AG09309 (cell line): ENCODE results near the gene CHMP3.

Experiments used
- DNase-seq: peaks from one replicate; pipeline ENCODE4 v3.0.0-alpha.2; 2010; ENCODE audit warnings: low read depth
- H3K4me3 ChIP-seq: 2 replicates; pipeline ENCODE4 v1.5.1; 2011; ENCODE audit warnings: mild to moderate bottlenecking, low read depth, low read length, moderate library complexity; ENCODE audit not compliant: control insufficient read depth
- CTCF ChIP-seq: IDR thresholded peaks from 2 replicates; pipeline ENCODE4 v1.5.1; 2011; ENCODE audit warnings: mild to moderate bottlenecking, low read depth, low read length, inconsistent platforms; ENCODE audit not compliant: insufficient read depth, control insufficient read depth; ENCODE audit errors: missing control alignments

CHMP3 gene

GRCh38 chr2:86453836-86454235 lies 109.4 kb downstream of the CHMP3 start:
- no peak for TF ChIP-seq CTCF
- DNase-seq: peak; percentile 57
- H3K4me3 ChIP-seq: no peak overlapping the region
